ENCODE data around the gene TRRAP.

- no peak for TF ChIP-seq EP300 (IDR thresholded peaks at IDR 0.05)
- no peak for TF ChIP-seq CTCF (IDR thresholded peaks at IDR 0.05)
- no peak for TF ChIP-seq POLR2A (IDR thresholded peaks at IDR 0.05)
These were observed 161.1 kb downstream of the TRRAP start for GRCh38 chr7:99039384-99039891.
